Panc1 (cell line): ENCODE data around the gene APMAP. TPM values are rescaled to one million over a fixed set of nuclear protein-coding genes. Genes with fewer than 3 reads are reported as not detected.

Experiments
- ATAC-seq: fragments of 200-7000 bp; cut with Tn5 transposase; 2 replicates; pipeline ENCODE4 v1.9.1; 2020; ENCODE audit warnings: mild to moderate bottlenecking, moderate library complexity
- BruUV-seq: library from RNA; stranded (reverse); fragments of 400-500 nt; replicated peaks from 2 replicates; lab custom pipeline; 2021; lab: Mats Ljungman, UMichigan
- CTCF ChIA-PET: fragments of 300-600 bp; sonication (Branson Sonifier 250); formaldehyde crosslinking; loops from one replicate; lab custom pipeline; 2022; ENCODE audit warnings: antibody characterized with exemption; lab: Charles Lee
- POLR2A ChIA-PET: fragments of 300-600 bp; sonication (Branson Sonifier 250); formaldehyde crosslinking; loops from one replicate; lab custom pipeline; 2022; ENCODE audit warnings: antibody characterized with exemption; lab: Charles Lee
- DNase-seq: peaks from one replicate; pipeline ENCODE4 v3.0.0-alpha.2; 2010; ENCODE audit warnings: low read depth, low spot score
- H3K27ac ChIP-seq: 2 replicates; pipeline ENCODE4 v1.5.1; 2011; ENCODE audit warnings: mild to moderate bottlenecking, low read length, inconsistent platforms
- H3K27me3 ChIP-seq: fragments of 200-500 bp; sonication (Bioruptor generic); 2 replicates; pipeline ENCODE4 v1.6.0; 2014; ENCODE audit warnings: low read length, inconsistent platforms; ENCODE audit not compliant: control insufficient read depth, insufficient read depth
- H3K36me3 ChIP-seq: fragments of 200-500 bp; sonication (Bioruptor generic); 2 replicates; pipeline ENCODE4 v1.5.1; 2014; ENCODE audit warnings: inconsistent platforms, mild to moderate bottlenecking, low read length, moderate library complexity; ENCODE audit not compliant: control insufficient read depth, insufficient read depth
- H3K4me1 ChIP-seq: 2 replicates; pipeline ENCODE4 v1.5.1; 2011; ENCODE audit warnings: inconsistent platforms, mild to moderate bottlenecking, low read length, moderate library complexity; ENCODE audit not compliant: control insufficient read depth, insufficient read depth
- H3K4me3 ChIP-seq, 2 experiments: 2 replicates each; pipeline ENCODE4 v1.5.1; 2011 to 2012; ENCODE audit warnings: low read depth in 2 of 2, low read length in 2 of 2, mild to moderate bottlenecking in 2 of 2, inconsistent platforms in 1 of 2, moderate library complexity in 1 of 2
- H3K9me3 ChIP-seq: fragments of 200-500 bp; sonication (Bioruptor generic); 2 replicates; pipeline ENCODE4 v1.5.1; 2014; ENCODE audit warnings: low read depth, mild to moderate bottlenecking, inconsistent platforms, low read length, moderate library complexity; ENCODE audit not compliant: control insufficient read depth, insufficient read depth
- POLR2AphosphoS5 ChIP-seq: IDR thresholded peaks from 2 replicates; pipeline ENCODE4 v1.6.1; 2012; ENCODE audit warnings: mild to moderate bottlenecking, low read depth, low read length, moderate library complexity
- REST ChIP-seq, 2 experiments: IDR thresholded peaks; 2 replicates each; pipeline ENCODE4 v1.6.1; 2011 to 2012; ENCODE audit warnings: low read depth in 2 of 2, control low read depth in 1 of 2, low read length in 1 of 2, mild to moderate bottlenecking in 1 of 2, moderate library complexity in 1 of 2; ENCODE audit not compliant: insufficient read depth in 1 of 2
- SIN3A ChIP-seq: IDR thresholded peaks from 2 replicates; pipeline ENCODE4 v1.6.1; 2012; ENCODE audit warnings: low read depth, mild to moderate bottlenecking, low read length, moderate library complexity, borderline replicate concordance; ENCODE audit not compliant: insufficient read depth
- TCF7L2 ChIP-seq: IDR thresholded peaks from 2 replicates; pipeline ENCODE4 v1.6.1; 2011; ENCODE audit warnings: mild to moderate bottlenecking, low read depth, low read length, inconsistent platforms
- in situ Hi-C: cut with HindIII; loops from 2 replicates; pipeline ENCODE4 v1.10.0; 2016; ENCODE audit warnings: low sequenced_read_pairs, low pct_unique_long_range_greater_than_20kb
- intact Hi-C: fragments of 100-400 bp; cut with micrococcal nuclease; formaldehyde crosslinking; loops from one replicate; pipeline ENCODE4 v1.10.0; 2022; ENCODE audit not compliant: unreplicated experiment
- total RNA-seq: library from RNA; stranded (reverse); gene quantifications from one replicate; pipeline ENCODE4 v1.2.1, GENCODE V29; 2021; ENCODE audit not compliant: unreplicated experiment
- TF ChIP-seq, protein P1 (sequence below): fragments of 450-650 bp; IDR thresholded peaks from 2 replicates; pipeline ENCODE4 v1.5.1; 2017; ENCODE audit warnings: mild to moderate bottlenecking

The APMAP gene
- total RNA-seq, 1 experiment from 2014 or later: 165 TPM

DNA sequence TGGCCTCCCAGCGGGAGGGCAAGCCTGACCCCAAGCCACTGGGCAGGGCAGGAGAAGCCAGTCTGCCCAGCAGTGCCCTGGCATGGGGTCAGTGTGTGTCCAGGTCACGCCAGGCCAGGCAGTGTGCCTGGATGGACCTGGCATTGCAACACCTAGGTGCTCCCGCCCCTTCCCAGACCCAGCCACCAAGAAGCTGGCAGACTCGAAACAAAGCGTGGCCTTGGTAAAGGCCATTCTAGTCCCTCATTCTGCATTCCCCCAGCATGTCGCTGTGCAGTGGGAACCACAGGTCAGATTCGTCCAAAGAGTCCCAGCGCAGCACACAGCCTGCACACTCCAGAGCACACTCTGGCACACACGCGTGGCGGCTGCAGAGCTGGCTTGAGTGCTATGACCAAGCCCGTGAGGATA is 19.3 kb upstream of the APMAP start:
- Histone ChIP-seq H3K27ac (no peak overlapping the region), H3K4me1 (no peaks in the 10 kb centered on the region), H3K27me3 (no peaks in the 10 kb centered on the region), H3K36me3 (no peaks in the 10 kb centered on the region), H3K4me3 (no peak overlapping the region), H3K9me3 (no peaks in the 10 kb centered on the region)
- DNase-seq (no peak), ATAC-seq (no peak)
- POLR2A ChIA-PET: no interaction called here
- in situ Hi-C loops: no loop called here
- BruUV-seq: no TSS peak
- intact Hi-C loops: no loop called here
- TF ChIP-seq, protein P1, sequence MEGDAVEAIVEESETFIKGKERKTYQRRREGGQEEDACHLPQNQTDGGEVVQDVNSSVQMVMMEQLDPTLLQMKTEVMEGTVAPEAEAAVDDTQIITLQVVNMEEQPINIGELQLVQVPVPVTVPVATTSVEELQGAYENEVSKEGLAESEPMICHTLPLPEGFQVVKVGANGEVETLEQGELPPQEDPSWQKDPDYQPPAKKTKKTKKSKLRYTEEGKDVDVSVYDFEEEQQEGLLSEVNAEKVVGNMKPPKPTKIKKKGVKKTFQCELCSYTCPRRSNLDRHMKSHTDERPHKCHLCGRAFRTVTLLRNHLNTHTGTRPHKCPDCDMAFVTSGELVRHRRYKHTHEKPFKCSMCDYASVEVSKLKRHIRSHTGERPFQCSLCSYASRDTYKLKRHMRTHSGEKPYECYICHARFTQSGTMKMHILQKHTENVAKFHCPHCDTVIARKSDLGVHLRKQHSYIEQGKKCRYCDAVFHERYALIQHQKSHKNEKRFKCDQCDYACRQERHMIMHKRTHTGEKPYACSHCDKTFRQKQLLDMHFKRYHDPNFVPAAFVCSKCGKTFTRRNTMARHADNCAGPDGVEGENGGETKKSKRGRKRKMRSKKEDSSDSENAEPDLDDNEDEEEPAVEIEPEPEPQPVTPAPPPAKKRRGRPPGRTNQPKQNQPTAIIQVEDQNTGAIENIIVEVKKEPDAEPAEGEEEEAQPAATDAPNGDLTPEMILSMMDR: no peak
- no peak for TF ChIP-seq TCF7L2
- no peak for TF ChIP-seq SIN3A
- no peak for TF ChIP-seq REST (IDR thresholded peaks at IDR 0.05; ENCODE audit: insufficient read depth in 1 of 2, low read depth in 2 of 2, low read length in 1 of 2)
- TF ChIP-seq POLR2AphosphoS5: no peak
- CTCF ChIA-PET: no interaction called here

GRCh38 chr20:25011261-25011660 is 18.7 kb upstream of the APMAP start:
- TF ChIP-seq, protein P1: no peak
- TF ChIP-seq REST (IDR thresholded peaks at IDR 0.05; ENCODE audit: insufficient read depth in 1 of 2, low read depth in 2 of 2, low read length in 1 of 2) (no peak), SIN3A (no peak), POLR2AphosphoS5 (no peak), TCF7L2 (no peak)
- CTCF ChIA-PET: no interaction called here
- DNase-seq (no peak), ATAC-seq (no peak)
- POLR2A ChIA-PET: no interaction called here
- Histone ChIP-seq H3K27me3 (no peaks in the 10 kb centered on the region), H3K27ac (no peak overlapping the region), H3K4me3 (no peak overlapping the region), H3K9me3 (no peaks in the 10 kb centered on the region), H3K4me1 (no peaks in the 10 kb centered on the region), H3K36me3 (no peaks in the 10 kb centered on the region)
- intact Hi-C loops (no loop called here), in situ Hi-C loops (no loop called here)
- BruUV-seq: no TSS peak
